ENCODE data around the gene CFAP77. TPM values are rescaled to one million over a fixed set of nuclear protein-coding genes. Genes with fewer than 3 reads are reported as not detected.

The CFAP77 gene
- total RNA-seq, 1 donor from 2014 or later: 0.43 TPM

DNA sequence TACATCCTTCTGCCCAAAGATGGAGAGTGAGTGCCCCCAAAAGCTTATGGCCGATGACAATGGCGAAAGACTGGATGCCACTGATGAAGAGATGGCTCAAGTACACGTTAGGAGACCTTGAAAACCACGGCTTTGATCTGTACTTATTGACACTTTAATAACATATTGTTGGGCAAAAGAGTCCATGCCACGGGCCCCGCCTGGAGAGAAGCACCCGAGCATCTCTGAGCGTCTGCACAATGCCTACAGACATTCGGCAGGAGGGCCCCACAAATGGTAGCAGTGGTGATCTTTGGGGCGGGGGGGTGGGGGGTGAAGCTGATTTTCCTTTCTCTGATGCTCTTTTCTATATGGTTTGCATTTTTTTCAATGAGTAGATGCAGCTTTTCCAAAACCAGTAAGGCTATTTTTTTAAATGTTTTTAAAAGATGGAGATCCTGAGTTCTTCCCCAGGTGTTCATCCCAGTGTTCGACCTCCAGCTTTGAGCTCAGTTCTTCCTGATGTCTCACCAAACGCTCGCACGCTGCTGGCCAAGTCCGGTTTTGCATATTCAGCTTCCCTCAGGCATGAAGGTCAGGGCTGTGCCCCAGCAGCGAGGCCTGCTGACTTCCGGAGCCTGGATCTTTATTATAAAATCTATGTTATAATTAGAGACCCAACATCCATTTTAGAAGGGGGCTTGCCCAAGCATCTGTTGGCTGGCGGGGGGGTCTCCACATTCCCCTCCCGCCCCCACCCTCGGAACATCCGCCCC, 138.1 kb downstream of the CFAP77 start:
- no peaks in the 10 kb centered on the region for H3K36me3 Mint-ChIP-seq (ENCODE audit: insufficient read depth)
- H3K9me3 Mint-ChIP-seq (ENCODE audit: low read depth): no peaks in the 10 kb centered on the region
- DNase-seq (ENCODE audit: low spot score, unreplicated experiment): no peak
- no peak overlapping the region for H3K27ac Mint-ChIP-seq
- peaks cover 13% of the 10 kb centered on the region for H3K27me3 Mint-ChIP-seq
- H3K4me3 Mint-ChIP-seq (ENCODE audit: low read depth): no peak overlapping the region
- no peaks in the 10 kb centered on the region for H3K4me1 Mint-ChIP-seq (ENCODE audit: low read depth)
- TF ChIP-seq, protein P1, sequence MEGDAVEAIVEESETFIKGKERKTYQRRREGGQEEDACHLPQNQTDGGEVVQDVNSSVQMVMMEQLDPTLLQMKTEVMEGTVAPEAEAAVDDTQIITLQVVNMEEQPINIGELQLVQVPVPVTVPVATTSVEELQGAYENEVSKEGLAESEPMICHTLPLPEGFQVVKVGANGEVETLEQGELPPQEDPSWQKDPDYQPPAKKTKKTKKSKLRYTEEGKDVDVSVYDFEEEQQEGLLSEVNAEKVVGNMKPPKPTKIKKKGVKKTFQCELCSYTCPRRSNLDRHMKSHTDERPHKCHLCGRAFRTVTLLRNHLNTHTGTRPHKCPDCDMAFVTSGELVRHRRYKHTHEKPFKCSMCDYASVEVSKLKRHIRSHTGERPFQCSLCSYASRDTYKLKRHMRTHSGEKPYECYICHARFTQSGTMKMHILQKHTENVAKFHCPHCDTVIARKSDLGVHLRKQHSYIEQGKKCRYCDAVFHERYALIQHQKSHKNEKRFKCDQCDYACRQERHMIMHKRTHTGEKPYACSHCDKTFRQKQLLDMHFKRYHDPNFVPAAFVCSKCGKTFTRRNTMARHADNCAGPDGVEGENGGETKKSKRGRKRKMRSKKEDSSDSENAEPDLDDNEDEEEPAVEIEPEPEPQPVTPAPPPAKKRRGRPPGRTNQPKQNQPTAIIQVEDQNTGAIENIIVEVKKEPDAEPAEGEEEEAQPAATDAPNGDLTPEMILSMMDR (IDR thresholded peaks at IDR 0.05; ENCODE audit: unreplicated experiment): no peak

DNA sequence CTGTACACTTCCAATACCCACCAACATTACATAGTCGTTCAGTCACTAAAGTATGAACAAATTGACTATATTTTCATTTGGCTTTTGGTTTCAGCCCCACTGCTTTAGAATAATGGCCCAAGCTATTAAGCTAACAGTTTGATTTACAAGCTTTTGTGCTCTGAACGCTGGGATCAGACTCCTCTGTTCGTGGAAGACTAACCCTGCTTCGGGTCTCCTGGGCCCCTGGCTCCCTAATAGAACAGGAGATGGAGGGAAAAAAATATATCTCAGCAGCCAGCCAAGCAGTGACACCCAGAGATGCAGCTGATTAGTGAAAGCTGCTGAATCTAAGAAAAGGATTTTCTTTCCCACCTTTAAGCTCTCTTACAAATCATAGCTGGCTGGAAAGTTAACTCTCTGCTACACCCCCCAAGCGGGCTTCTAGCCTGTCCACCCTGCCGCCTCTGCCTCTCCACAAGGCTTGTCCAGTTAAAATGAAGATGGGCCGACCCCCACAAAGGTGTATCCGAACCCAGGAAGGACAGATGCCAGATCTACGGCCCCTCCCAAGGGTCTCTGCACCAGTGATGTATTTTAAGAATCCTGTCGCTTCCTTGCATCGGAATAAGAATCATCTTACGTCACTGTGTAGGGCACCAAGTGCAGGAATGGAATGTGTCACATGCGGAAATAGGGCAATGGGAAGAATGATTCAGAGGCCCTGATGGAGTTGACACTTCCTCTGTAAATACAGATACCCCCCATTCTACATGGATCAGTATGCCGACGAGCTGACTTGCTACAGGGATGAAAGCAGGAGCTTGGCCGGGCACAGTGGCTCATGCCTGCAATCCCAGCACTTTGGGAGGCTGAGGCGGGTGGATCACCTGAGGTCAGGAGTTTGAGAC, 139.0 kb downstream of the CFAP77 start:
- DNase-seq (ENCODE audit: low spot score, unreplicated experiment): no peak
- TF ChIP-seq, protein P1 (IDR thresholded peaks at IDR 0.05; ENCODE audit: unreplicated experiment): no peak
- Mint-ChIP-seq H3K4me1 (ENCODE audit: low read depth) (no peaks in the 10 kb centered on the region), H3K4me3 (ENCODE audit: low read depth) (no peak overlapping the region), H3K27ac (no peak overlapping the region), H3K36me3 (ENCODE audit: insufficient read depth) (no peaks in the 10 kb centered on the region), H3K27me3 (peaks cover 13% of the 10 kb centered on the region), H3K9me3 (ENCODE audit: low read depth) (no peaks in the 10 kb centered on the region)

DNA sequence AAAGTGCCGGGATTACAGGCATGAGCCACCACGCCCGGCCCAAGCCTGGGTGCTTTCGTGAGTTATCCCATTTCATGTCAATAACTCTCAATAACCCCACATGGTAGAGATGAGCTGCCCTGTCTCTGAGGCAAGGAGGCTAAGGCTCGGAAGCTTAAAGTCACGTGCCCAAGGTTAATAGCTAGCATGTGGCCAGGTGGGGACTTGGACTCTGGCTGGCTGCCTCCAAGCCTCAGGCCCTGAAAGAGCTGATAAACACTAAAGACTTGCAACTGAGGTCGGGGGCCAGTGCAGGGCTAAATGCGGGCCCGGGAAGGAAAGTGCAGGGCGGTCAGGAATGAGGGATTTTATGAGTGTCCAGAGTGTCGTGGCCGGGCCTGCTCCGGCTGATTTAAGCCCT, 141.5 kb downstream of the CFAP77 start:
- TF ChIP-seq, protein P1 (IDR thresholded peaks at IDR 0.05; ENCODE audit: unreplicated experiment): no peak
- Mint-ChIP-seq H3K4me3 (ENCODE audit: low read depth) (no peak overlapping the region), H3K27ac (no peak overlapping the region), H3K4me1 (ENCODE audit: low read depth) (no peaks in the 10 kb centered on the region), H3K9me3 (ENCODE audit: low read depth) (no peaks in the 10 kb centered on the region), H3K27me3 (peaks cover 17% of the 10 kb centered on the region), H3K36me3 (ENCODE audit: insufficient read depth) (no peaks in the 10 kb centered on the region)
- DNase-seq (ENCODE audit: low spot score, unreplicated experiment): no peak

DNA sequence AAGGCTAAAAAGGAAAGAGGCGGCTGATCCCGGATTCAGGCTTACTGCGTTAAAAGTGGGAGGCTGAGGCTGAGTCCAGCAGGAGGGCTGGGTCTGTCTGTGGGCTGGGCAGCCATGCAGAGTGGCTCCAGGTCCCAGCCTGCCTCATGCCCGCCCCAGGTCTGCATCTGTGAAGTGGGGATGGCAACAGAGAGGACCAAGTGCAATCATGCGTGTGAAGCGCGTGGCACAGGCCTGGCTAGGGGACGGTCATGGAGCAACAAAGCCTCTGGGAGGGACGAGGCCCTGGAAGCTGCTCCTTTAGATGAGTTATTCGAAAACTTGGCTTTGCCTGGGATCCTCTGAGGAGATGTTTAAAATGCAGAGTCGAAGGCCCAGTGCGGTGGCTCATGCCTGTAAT, 142.0 kb downstream of the CFAP77 start:
- H3K9me3 Mint-ChIP-seq (ENCODE audit: low read depth): no peaks in the 10 kb centered on the region
- TF ChIP-seq, protein P1 (IDR thresholded peaks at IDR 0.05; ENCODE audit: unreplicated experiment): no peak
- peaks cover 17% of the 10 kb centered on the region for H3K27me3 Mint-ChIP-seq
- H3K27ac Mint-ChIP-seq: no peak overlapping the region
- no peak for DNase-seq (ENCODE audit: low spot score, unreplicated experiment)
- H3K4me1 Mint-ChIP-seq (ENCODE audit: low read depth): no peaks in the 10 kb centered on the region
- no peaks in the 10 kb centered on the region for H3K36me3 Mint-ChIP-seq (ENCODE audit: insufficient read depth)
- no peak overlapping the region for H3K4me3 Mint-ChIP-seq (ENCODE audit: low read depth)

DNA sequence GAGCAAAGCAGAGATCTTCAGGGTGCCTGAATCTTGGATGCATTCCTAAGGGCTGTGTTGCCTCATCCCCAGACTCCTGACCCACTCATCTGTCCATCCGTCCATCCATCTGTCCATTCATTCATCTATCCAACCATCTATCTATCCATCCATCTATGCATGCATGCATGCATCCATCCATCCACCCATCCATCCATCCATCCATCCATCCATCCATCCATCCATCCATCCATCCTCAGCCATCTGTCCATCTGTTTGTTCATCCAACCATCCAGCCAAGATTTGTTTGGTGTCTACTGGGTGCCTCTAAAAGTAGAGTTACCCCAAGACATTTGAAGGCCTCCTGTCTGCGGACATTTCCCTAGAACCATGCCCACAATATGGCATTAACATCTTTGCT, 144.7 kb downstream of the CFAP77 start:
- no peak overlapping the region for H3K4me3 Mint-ChIP-seq (ENCODE audit: low read depth)
- DNase-seq (ENCODE audit: low spot score, unreplicated experiment): no peak
- H3K27ac Mint-ChIP-seq: no peak overlapping the region
- peaks cover 4% of the 10 kb centered on the region for H3K9me3 Mint-ChIP-seq (ENCODE audit: low read depth)
- H3K4me1 Mint-ChIP-seq (ENCODE audit: low read depth): no peaks in the 10 kb centered on the region
- TF ChIP-seq, protein P1 (IDR thresholded peaks at IDR 0.05; ENCODE audit: unreplicated experiment): no peak
- peaks cover 21% of the 10 kb centered on the region for H3K27me3 Mint-ChIP-seq
- peaks cover 1% of the 10 kb centered on the region for H3K36me3 Mint-ChIP-seq (ENCODE audit: insufficient read depth)

All from progenitor cell of endocrine pancreas (in vitro differentiated cells).